Lower lobe of right lung (tissue), 2 donors: ENCODE results near the gene WIPF2. TPM values are rescaled to one million over a fixed set of nuclear protein-coding genes. Genes with fewer than 3 reads are reported as not detected.

ENCODE experiments used
- ATAC-seq, 2 donors: fragments of 200-7000 bp; cut with Tn5 transposase; one replicate each; pipeline ENCODE4 v1.9.1; 2020 to 2022; ENCODE audit warnings: mild to moderate bottlenecking in 2 of 2, moderate library complexity in 2 of 2
- DNase-seq: peaks from one replicate; pipeline ENCODE4 v3.0.0-alpha.2; 2020
- H3K27ac ChIP-seq: fragments of 200-600 bp; one replicate; pipeline ENCODE4 v1.8.0; 2022
- H3K27me3 ChIP-seq: fragments of 200-600 bp; one replicate; pipeline ENCODE4 v1.8.0; 2022; ENCODE audit warnings: low read depth
- H3K36me3 ChIP-seq: fragments of 200-600 bp; one replicate; pipeline ENCODE4 v1.8.0; 2022; ENCODE audit warnings: mild to moderate bottlenecking
- H3K4me1 ChIP-seq: fragments of 200-600 bp; one replicate; pipeline ENCODE4 v1.8.0; 2022
- H3K4me3 ChIP-seq: fragments of 200-600 bp; one replicate; pipeline ENCODE4 v1.8.0; 2022; ENCODE audit warnings: mild to moderate bottlenecking
- H3K9me3 ChIP-seq: fragments of 200-600 bp; one replicate; pipeline ENCODE4 v1.8.0; 2022
- CTCF ChIP-seq: fragments of 200-600 bp; IDR thresholded peaks from one replicate; pipeline ENCODE4 v1.8.0; 2022; ENCODE audit warnings: antibody characterized with exemption, mild to moderate bottlenecking
- intact Hi-C: fragments of 100-400 bp; cut with DNase I; formaldehyde crosslinking; loops from one replicate; pipeline ENCODE4 v1.11.0; 2022
- total RNA-seq: library from RNA; stranded (reverse); fragmentation: NEBNext Ultra II Directional; extraction: Animal tissue kit (Norgen Biotek cat#: 25700); gene quantifications from one replicate; pipeline ENCODE4 v1.2.1, GENCODE V29; 2021
- donor health status: DM: no; HTN: yes; CAD: no; lungs with severe emphysema.

The WIPF2 gene
- total RNA-seq, 1 donor from 2014 or later: 42.4 TPM

GRCh38 chr17:40327735-40328385, 108.8 kb downstream of the WIPF2 start:
- Histone ChIP-seq H3K9me3 (no peaks in the 10 kb centered on the region), H3K27ac (peak overlapping the region; percentile 96), H3K27me3 (no peaks in the 10 kb centered on the region), H3K4me3 (no peak overlapping the region), H3K4me1 (peaks cover 100% of the 10 kb centered on the region), H3K36me3 (peaks cover 14% of the 10 kb centered on the region)
- ATAC-seq (no peak), DNase-seq (peak; percentile 54)
- intact Hi-C loops: no loop called here
- TF ChIP-seq CTCF: no peak

- no peak for DNase-seq
- no peaks in the 10 kb centered on the region for H3K9me3 ChIP-seq
- H3K4me3 ChIP-seq: no peak overlapping the region
- H3K36me3 ChIP-seq: peaks cover 14% of the 10 kb centered on the region
- ATAC-seq: no peak
- H3K27ac ChIP-seq: peak overlapping the region; percentile 96
- peaks cover 100% of the 10 kb centered on the region for H3K4me1 ChIP-seq
- TF ChIP-seq CTCF: no peak
- intact Hi-C loops: no loop called here
- no peaks in the 10 kb centered on the region for H3K27me3 ChIP-seq
Observed at GRCh38 chr17:40328386-40328766, 109.3 kb downstream of the WIPF2 start.

- DNase-seq: peak; percentile 76
Observed at GRCh38 chr17:40329839-40330794, 111.0 kb downstream of the WIPF2 start.

GRCh38 chr17:40330850-40331470, 111.9 kb downstream of the WIPF2 start:
- Histone ChIP-seq H3K36me3 (peaks cover 14% of the 10 kb centered on the region), H3K4me1 (peaks cover 100% of the 10 kb centered on the region), H3K9me3 (no peaks in the 10 kb centered on the region), H3K27me3 (no peaks in the 10 kb centered on the region), H3K27ac (peak overlapping the region; percentile 96), H3K4me3 (peak overlapping the region; percentile 27)
- no peak for DNase-seq
- no peak for ATAC-seq
- intact Hi-C loops: no loop called here
- TF ChIP-seq CTCF: no peak

More at GRCh38 chr17:40329839-40330794, 111.0 kb downstream of the WIPF2 start:
- Histone ChIP-seq H3K27ac (peak overlapping the region; percentile 96), H3K9me3 (no peaks in the 10 kb centered on the region), H3K4me3 (peak overlapping the region; percentile 27), H3K36me3 (peaks cover 14% of the 10 kb centered on the region), H3K4me1 (peaks cover 100% of the 10 kb centered on the region), H3K27me3 (no peaks in the 10 kb centered on the region)
- TF ChIP-seq CTCF: no peak
- ATAC-seq: peak; percentile 40 to 55
- intact Hi-C loops: no loop called here
